Tibial nerve (tissue), 3 donors: Measurements from ENCODE around the gene KCNK10.

Experiments used
- POLR2A ChIP-seq, 2 donors: fragments of 450-650 bp; IDR thresholded peaks; one replicate each; pipeline ENCODE4 v1.6.1; 2017; ENCODE audit warnings: antibody characterized with exemption in 2 of 2, mild to moderate bottlenecking in 2 of 2, moderate library complexity in 2 of 2
- TF ChIP-seq, protein P1 (sequence below), 5 experiments: fragments of 200-600 bp in 3 of 5; fragments of 450-650 bp in 2 of 5; sonication (generic) in 3 of 5; IDR thresholded peaks; one replicate each; pipeline ENCODE4 v1.5.1; 2016 to 2019; ENCODE audit warnings: antibody characterized with exemption in 5 of 5, mild to moderate bottlenecking in 3 of 5, moderate library complexity in 2 of 5

DNA sequence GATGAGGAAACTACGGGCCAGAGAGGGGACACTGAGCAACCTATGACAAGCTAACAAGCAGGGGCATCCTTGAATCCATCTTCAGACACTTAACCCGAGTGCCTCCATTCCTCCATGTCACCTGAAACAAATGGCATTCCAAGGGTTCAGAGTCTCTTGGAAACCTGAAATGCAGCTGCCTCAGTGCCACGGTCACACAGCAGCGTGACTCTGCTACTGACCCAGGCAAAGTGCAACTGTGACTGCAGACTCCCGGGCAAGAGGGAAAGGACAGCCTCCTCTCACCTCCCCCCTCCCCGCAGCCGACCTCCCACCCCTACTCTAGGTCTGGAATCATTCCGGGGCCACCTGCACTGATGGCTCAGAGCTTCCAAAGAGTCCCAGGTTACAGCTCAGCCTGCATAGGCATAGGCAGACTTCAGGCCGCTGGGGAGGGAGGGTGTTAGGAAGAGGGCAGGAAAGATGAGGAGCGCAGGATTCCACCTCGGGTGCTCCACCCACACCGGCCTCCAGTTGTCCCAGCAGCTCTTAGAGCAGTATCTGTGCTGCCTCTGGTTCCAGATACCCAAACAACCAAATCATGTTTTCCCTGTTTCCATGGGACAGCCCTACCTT is 53.2 kb downstream of the KCNK10 start:
- TF ChIP-seq, protein P1, sequence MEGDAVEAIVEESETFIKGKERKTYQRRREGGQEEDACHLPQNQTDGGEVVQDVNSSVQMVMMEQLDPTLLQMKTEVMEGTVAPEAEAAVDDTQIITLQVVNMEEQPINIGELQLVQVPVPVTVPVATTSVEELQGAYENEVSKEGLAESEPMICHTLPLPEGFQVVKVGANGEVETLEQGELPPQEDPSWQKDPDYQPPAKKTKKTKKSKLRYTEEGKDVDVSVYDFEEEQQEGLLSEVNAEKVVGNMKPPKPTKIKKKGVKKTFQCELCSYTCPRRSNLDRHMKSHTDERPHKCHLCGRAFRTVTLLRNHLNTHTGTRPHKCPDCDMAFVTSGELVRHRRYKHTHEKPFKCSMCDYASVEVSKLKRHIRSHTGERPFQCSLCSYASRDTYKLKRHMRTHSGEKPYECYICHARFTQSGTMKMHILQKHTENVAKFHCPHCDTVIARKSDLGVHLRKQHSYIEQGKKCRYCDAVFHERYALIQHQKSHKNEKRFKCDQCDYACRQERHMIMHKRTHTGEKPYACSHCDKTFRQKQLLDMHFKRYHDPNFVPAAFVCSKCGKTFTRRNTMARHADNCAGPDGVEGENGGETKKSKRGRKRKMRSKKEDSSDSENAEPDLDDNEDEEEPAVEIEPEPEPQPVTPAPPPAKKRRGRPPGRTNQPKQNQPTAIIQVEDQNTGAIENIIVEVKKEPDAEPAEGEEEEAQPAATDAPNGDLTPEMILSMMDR (IDR thresholded peaks at IDR 0.05): no peak
- no peak for TF ChIP-seq POLR2A (IDR thresholded peaks at IDR 0.05)
